B cell (primary cell): ENCODE data around the gene NTSR2. TPM values are rescaled to one million over a fixed set of nuclear protein-coding genes. Genes with fewer than 3 reads are reported as not detected.

Source experiments
- ATAC-seq: fragments of 200-7000 bp; cut with Tn5 transposase; one replicate; pipeline ENCODE4 v1.10.0; 2021; ENCODE audit warnings: low read depth, mild to moderate bottlenecking, moderate number of reproducible peaks, moderate library complexity
- CTCF ChIA-PET: fragments of 350-600 bp; sonication (Branson Sonifier 250); formaldehyde crosslinking; loops from one replicate; lab custom pipeline; 2021; ENCODE audit warnings: antibody characterized with exemption, inconsistent platforms; lab: Charles Lee
- POLR2A ChIA-PET: fragments of 350-600 bp; sonication (Branson Sonifier 250); formaldehyde crosslinking; loops from one replicate; lab custom pipeline; 2021; ENCODE audit warnings: antibody characterized with exemption; lab: Charles Lee
- DNase-seq: peaks from one replicate; pipeline ENCODE4 v3.0.0; 2013
- H2AFZ ChIP-seq: 2 replicates; pipeline ENCODE4 v1.6.1; 2012; ENCODE audit warnings: mild to moderate bottlenecking, low read depth, low read length; ENCODE audit not compliant: insufficient read depth, poor library complexity, severe bottlenecking
- H3K27ac ChIP-seq, 2 donors: 1 replicate in 1 of 2; 2 replicates in 1 of 2; pipeline ENCODE4 v1.5.1; 2012 to 2013; ENCODE audit warnings: low read length in 2 of 2, mild to moderate bottlenecking in 2 of 2, moderate library complexity in 1 of 2
- H3K27me3 ChIP-seq, 4 experiments: fragments of 200-600 bp in 1 of 4; sonication (generic) in 1 of 4; replicated peaks in 1 of 4; 1 replicate in 2 of 4; 2 replicates in 2 of 4; pipeline versions ENCODE4 v1.6.1 to v1.7.0; 2013 to 2016; ENCODE audit warnings: low read length in 3 of 4, mild to moderate bottlenecking in 2 of 4, mixed read lengths in 1 of 4, moderate library complexity in 1 of 4; ENCODE audit not compliant: insufficient read depth in 4 of 4, control insufficient read depth in 3 of 4; ENCODE audit errors: control extremely low read depth in 1 of 4
- H3K36me3 ChIP-seq, 2 experiments: replicated peaks in 1 of 2; 1 replicate in 1 of 2; 2 replicates in 1 of 2; pipeline versions ENCODE4 v1.6.1 to v1.7.1; 2013; ENCODE audit warnings: low read length in 1 of 2; ENCODE audit not compliant: insufficient read depth in 2 of 2, control insufficient read depth in 1 of 2; ENCODE audit errors: control extremely low read depth in 1 of 2, extremely low read depth in 1 of 2
- H3K4me1 ChIP-seq, 2 donors: fragments of 200-600 bp in 1 of 2; sonication (generic) in 1 of 2; 1 replicate in 1 of 2; 2 replicates in 1 of 2; pipeline versions ENCODE4 v1.5.1 to v1.6.1; 2013 to 2017; ENCODE audit warnings: low read length in 2 of 2; ENCODE audit not compliant: control insufficient read depth in 2 of 2, insufficient read depth in 2 of 2
- H3K4me2 ChIP-seq: replicated peaks from 2 replicates; pipeline ENCODE3; 2012; ENCODE audit warnings: mild to moderate bottlenecking, low read depth, low read length; ENCODE audit not compliant: poor library complexity, severe bottlenecking
- H3K4me3 ChIP-seq, 5 experiments: fragments of 200-600 bp in 1 of 5; sonication (generic) in 1 of 5; 1 replicate in 3 of 5; 2 replicates in 2 of 5; pipeline versions ENCODE4 v1.5.1 to v1.7.0; 2011 to 2016; ENCODE audit warnings: low read length in 4 of 5, mild to moderate bottlenecking in 4 of 5, low read depth in 2 of 5, control low read depth in 1 of 5, moderate library complexity in 1 of 5; ENCODE audit not compliant: insufficient read depth in 1 of 5; ENCODE audit errors: control extremely low read depth in 1 of 5, extremely low read depth in 1 of 5
- H3K79me2 ChIP-seq: fragments of 200-600 bp; sonication (generic); one replicate; pipeline ENCODE4 v1.6.0; 2016; ENCODE audit warnings: low read length; ENCODE audit not compliant: control insufficient read depth, insufficient read depth
- H3K9ac ChIP-seq: fragments of 200-600 bp; sonication (generic); 2 replicates; pipeline ENCODE4 v1.6.1; 2017; ENCODE audit warnings: mild to moderate bottlenecking, low read length, moderate library complexity
- H3K9me3 ChIP-seq, 3 donors: one replicate each; pipeline versions ENCODE4 v1.6.1 to v1.7.1; 2013; ENCODE audit warnings: low read length in 2 of 3; ENCODE audit not compliant: control insufficient read depth in 2 of 3, insufficient read depth in 1 of 3; ENCODE audit errors: control extremely low read depth in 1 of 3
- H4K20me1 ChIP-seq: 2 replicates; pipeline ENCODE4 v1.6.0; 2012; ENCODE audit warnings: mild to moderate bottlenecking, low read length; ENCODE audit not compliant: insufficient read depth, control insufficient read depth, poor library complexity, severe bottlenecking
- H3K27ac Mint-ChIP-seq: one replicate; pipeline ENCODE4 v1.8.0; 2021; ENCODE audit warnings: mixed read lengths
- H3K27me3 Mint-ChIP-seq: one replicate; pipeline ENCODE4 v1.8.0; 2021; ENCODE audit warnings: mixed read lengths
- H3K4me1 Mint-ChIP-seq: one replicate; pipeline ENCODE4 v1.8.0; 2021; ENCODE audit warnings: mixed read lengths
- H3K4me3 Mint-ChIP-seq: one replicate; pipeline ENCODE4 v1.8.0; 2021; ENCODE audit warnings: mixed read lengths
- H3K9me3 Mint-ChIP-seq: one replicate; pipeline ENCODE4 v1.8.0; 2022; ENCODE audit warnings: mixed read lengths; ENCODE audit not compliant: insufficient read depth
- EZH2 ChIP-seq: IDR thresholded peaks from 2 replicates; pipeline ENCODE4 v1.6.1; 2012; ENCODE audit warnings: borderline replicate concordance, low read depth, mild to moderate bottlenecking, moderate library complexity, low read length; ENCODE audit not compliant: insufficient read depth, poor library complexity, severe bottlenecking
- WGBS: methylation state at CpG from one replicate; pipeline ENCODE4 v1.1.5; 2013; ENCODE audit warnings: missing lambda C conversion rate; ENCODE audit not compliant: insufficient coverage; 5-methylcytosine and 5-hydroxymethylcytosine counted together
- intact Hi-C: fragments of 100-400 bp; cut with micrococcal nuclease; formaldehyde crosslinking; loops from one replicate; pipeline ENCODE4 v1.10.0; 2022
- polyA plus RNA-seq: library from polyadenylated mRNA; depleted of rRNA; stranded (reverse); fragments of >200 nt; gene quantifications from 2 replicates; pipeline ENCODE4 v1.2.3, GENCODE V29; 2012
- total RNA-seq, 2 donors: library from RNA; stranded (reverse); fragments of 120-200 nt in 1 of 2; gene quantifications; 1 replicate in 1 of 2; 2 replicates in 1 of 2; pipeline versions ENCODE4 v1.2.3 to v1.2.4, GENCODE V29; 2013 to 2022
- TF ChIP-seq, protein P1 (sequence below): fragments of 200-600 bp; IDR thresholded peaks from one replicate; pipeline ENCODE4 v1.8.0; 2022; ENCODE audit warnings: antibody characterized with exemption, mild to moderate bottlenecking

The NTSR2 gene
- total and polyA plus RNA-seq, 2 donors (not counting 1 experiment from before 2014, with no cell fraction given): not detected

DNA sequence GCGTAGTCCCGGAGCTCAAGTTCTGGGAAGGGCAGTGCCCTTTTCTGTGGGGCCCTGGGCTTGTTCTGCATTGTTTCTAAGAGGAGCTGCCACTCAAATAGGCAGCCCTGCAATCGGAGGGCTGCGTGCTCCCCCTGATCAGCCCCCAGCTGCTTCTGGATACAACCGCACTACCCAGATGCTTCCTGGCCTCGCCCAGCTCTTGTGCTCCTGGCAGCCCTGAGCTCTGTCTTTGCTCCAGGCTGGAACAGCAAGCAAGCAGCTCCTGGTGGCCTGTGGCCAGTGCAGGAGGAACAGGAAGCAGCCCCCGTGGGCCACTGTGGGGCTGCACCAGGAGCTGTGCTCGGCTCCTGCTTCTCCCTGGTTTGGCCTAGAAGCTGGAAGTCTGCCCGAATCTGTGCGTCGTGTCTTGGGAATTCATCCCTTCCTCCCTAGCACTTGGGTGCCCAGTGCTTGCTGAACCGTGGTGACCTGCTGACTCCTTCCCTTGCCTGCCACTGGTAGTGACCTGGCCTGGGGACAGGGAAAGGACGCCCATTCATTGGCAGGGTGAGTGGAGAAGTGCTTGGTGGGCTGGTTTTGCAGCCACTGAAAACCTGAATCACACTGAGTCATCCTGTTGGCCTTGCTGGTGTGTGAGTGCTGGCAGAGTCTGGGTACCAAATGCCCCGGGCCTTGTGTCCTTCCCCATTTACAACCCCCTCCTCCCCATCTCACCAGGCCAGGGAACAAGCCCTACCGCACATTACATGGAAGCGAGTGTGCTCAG, 27.3 kb upstream of the NTSR2 start:
- H3K36me3 ChIP-seq: no peaks in the 10 kb centered on the region
- DNase-seq: no peak
- ATAC-seq: no peak
- no peak overlapping the region for H2AFZ ChIP-seq
- WGBS: 16% methylated on average over 15 of the region's 16 CpGs
- peaks cover 14 to 17% of the 10 kb centered on the region in 2 donors for H3K4me1 ChIP-seq
- H3K4me3 ChIP-seq: no peak overlapping the region
- Mint-ChIP-seq H3K27me3 (no peaks in the 10 kb centered on the region), H3K4me3 (no peak overlapping the region), H3K9me3 (no peaks in the 10 kb centered on the region), H3K27ac (no peak overlapping the region), H3K4me1 (no peaks in the 10 kb centered on the region)
- H3K27me3 ChIP-seq: peaks cover 0 to 21% (median 2%) of the 10 kb centered on the region in 4 experiments
- ChIA-PET CTCF (interaction anchor here (0.9 to 11.4 kb wide), 5 partner anchors 28 to 84 kb away, joined by 3 to 209 read pairs (median 3); no protein-coding TSS in a partner anchor), POLR2A (no interaction called here)
- TF ChIP-seq, protein P1, sequence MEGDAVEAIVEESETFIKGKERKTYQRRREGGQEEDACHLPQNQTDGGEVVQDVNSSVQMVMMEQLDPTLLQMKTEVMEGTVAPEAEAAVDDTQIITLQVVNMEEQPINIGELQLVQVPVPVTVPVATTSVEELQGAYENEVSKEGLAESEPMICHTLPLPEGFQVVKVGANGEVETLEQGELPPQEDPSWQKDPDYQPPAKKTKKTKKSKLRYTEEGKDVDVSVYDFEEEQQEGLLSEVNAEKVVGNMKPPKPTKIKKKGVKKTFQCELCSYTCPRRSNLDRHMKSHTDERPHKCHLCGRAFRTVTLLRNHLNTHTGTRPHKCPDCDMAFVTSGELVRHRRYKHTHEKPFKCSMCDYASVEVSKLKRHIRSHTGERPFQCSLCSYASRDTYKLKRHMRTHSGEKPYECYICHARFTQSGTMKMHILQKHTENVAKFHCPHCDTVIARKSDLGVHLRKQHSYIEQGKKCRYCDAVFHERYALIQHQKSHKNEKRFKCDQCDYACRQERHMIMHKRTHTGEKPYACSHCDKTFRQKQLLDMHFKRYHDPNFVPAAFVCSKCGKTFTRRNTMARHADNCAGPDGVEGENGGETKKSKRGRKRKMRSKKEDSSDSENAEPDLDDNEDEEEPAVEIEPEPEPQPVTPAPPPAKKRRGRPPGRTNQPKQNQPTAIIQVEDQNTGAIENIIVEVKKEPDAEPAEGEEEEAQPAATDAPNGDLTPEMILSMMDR: no peak
- no peak for TF ChIP-seq EZH2
- H3K79me2 ChIP-seq: no peaks in the 10 kb centered on the region
- H3K27ac ChIP-seq: no peak overlapping the region
- H3K9me3 ChIP-seq: no peaks in the 10 kb centered on the region
- no peak overlapping the region for H3K9ac ChIP-seq
- intact Hi-C loops: loop anchor here (10.0 kb wide), 1 partner anchor 1308 kb away; no protein-coding TSS in a partner anchor
- H4K20me1 ChIP-seq: no peaks in the 10 kb centered on the region
- H3K4me2 ChIP-seq: no peak overlapping the region

DNA sequence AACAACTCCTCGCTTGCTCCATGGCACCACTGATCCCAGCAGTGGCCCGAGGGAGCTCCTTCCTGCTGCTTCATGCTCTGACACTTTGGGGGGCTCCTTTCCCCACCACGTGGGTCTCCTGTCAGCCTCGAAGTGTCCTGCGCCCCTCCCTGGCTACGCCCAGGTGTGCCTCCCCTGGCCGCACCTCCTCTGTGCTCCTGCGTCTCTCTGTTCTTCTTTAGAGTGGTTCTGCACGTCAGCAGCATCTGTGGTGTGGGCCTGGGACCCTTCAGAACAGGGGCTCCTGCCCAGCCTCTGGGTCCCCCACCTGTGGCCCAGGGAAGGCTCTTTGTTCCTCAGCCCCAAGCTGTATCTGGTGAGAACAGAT, 26.7 kb upstream of the NTSR2 start:
- no peak overlapping the region for H3K27ac Mint-ChIP-seq
- H3K27me3 Mint-ChIP-seq: no peaks in the 10 kb centered on the region

More for the DNA sequence above, 26.7 kb upstream of the NTSR2 start:
- no peaks in the 10 kb centered on the region for H4K20me1 ChIP-seq
- intact Hi-C loops: loop anchor here (10.0 kb wide), 1 partner anchor 1308 kb away; no protein-coding TSS in a partner anchor
- CTCF ChIA-PET: interaction anchor here (0.9 to 11.4 kb wide), 4 partner anchors 42 to 84 kb away, joined by 3 to 209 read pairs (median 4); no protein-coding TSS in a partner anchor
- no peak for DNase-seq
- no peak overlapping the region for H3K27ac ChIP-seq
- no peaks in the 10 kb centered on the region for H3K36me3 ChIP-seq
- Mint-ChIP-seq H3K9me3 (no peaks in the 10 kb centered on the region), H3K4me3 (no peak overlapping the region), H3K4me1 (no peaks in the 10 kb centered on the region)
- peaks cover 8 to 11% of the 10 kb centered on the region in 2 donors for H3K4me1 ChIP-seq
- TF ChIP-seq, protein P1: no peak
- TF ChIP-seq EZH2: no peak
- no peak overlapping the region for H3K4me2 ChIP-seq
- ATAC-seq: no peak
- H2AFZ ChIP-seq: no peak overlapping the region
- POLR2A ChIA-PET: no interaction called here
- no peak overlapping the region for H3K4me3 ChIP-seq
- no peak overlapping the region for H3K9ac ChIP-seq
- H3K79me2 ChIP-seq: no peaks in the 10 kb centered on the region
- WGBS: 24% methylated on average over 9 of the region's 9 CpGs
- H3K9me3 ChIP-seq: no peaks in the 10 kb centered on the region
- peaks cover 0 to 21% (median 2%) of the 10 kb centered on the region in 4 experiments for H3K27me3 ChIP-seq
